HG03469 (cell line): ENCODE results near the gene TPD52L3.

Experiments
- ATAC-seq: cut with Tn5 transposase; IDR thresholded peaks from one replicate; pipeline ENCODE4 v1.9.1; 2021; ENCODE audit warnings: mild to moderate bottlenecking, moderate library complexity, moderate number of reproducible peaks; ENCODE audit not compliant: unreplicated experiment

The TPD52L3 gene

DNA sequence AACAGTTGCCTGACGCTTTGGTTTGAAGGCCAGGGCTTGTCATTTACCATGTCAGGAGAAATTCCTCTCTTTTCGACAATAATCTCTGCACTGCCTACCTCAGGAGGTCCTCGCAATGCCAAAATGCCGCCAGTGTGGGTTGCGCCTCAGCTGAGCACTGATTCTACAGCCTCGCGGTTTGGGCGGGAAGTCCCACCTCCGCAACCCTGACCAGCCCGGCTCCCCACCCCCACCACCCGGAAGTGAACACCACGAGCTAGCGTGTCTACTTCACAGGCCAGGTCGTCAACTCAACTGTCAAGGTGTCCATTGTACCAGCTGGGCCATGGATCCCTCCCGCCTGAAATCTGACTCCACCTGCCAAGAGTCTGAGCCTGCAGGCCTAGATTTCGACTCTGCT is at the start of gene TPD52L3:
TSS of gene TPD52L3 (plus strand) at position 273 of the 400 bp plus-strand sequence. CDS start 221 bp downstream, outside the sequence.
- no peak for ATAC-seq

DNA sequence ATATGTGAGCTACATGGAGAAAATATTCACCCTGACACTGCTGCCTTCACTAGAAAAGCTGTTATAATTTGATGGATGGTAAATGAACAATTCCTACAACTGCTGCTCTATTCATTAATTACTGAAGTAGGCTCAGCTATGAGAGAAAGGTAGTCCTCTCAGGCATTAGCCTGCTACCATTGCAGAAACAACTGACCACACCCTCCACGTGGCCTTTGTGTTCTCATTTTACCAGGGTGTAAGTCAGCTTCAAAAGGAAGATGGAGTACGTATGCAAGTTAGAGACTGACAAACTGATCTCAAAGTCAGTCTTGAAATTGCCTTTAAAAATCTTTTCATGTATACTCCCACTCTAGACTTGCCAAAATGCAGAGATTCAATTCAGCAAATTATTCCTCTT is 26.3 kb upstream of the TPD52L3 start:
- no peak for ATAC-seq

DNA sequence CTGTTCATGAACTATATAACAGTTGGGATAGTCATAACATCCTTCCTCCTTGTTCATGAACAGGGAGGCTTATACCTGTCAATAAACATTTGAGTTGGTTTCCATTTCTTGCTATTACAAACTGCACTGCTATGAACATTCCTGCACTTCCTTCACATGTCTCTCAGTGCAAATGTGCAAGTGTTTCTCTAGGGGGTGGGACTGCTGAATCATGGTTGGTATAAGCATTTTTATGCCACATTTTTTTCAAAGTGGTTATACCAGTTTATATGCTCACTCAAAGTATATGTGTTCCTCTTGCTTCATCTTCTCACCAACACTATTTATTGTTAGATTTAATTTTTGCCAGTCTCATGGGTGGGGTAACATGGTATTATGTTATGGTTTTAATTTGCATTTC is 25.8 kb upstream of the TPD52L3 start:
- ATAC-seq, result no peak

DNA sequence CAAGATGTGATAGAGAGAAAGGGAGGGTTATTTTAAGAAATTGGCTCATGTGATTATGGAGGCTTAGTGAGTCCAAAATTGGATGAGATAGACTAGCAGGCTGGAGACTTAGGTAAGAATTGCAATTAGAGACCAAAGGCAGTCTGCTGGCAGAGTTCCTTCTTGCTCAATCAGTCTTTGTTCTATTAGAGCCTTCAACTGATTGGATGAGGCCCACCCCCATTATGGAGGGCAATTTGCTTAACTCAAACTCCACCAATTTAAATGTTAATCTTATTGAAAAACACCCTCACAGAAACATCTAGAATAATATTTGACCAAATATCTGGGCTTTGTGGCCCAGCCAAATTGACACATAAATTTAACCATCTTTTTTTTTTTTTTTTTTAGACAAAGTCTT is 23.9 kb upstream of the TPD52L3 start:
- ATAC-seq, result no peak

DNA sequence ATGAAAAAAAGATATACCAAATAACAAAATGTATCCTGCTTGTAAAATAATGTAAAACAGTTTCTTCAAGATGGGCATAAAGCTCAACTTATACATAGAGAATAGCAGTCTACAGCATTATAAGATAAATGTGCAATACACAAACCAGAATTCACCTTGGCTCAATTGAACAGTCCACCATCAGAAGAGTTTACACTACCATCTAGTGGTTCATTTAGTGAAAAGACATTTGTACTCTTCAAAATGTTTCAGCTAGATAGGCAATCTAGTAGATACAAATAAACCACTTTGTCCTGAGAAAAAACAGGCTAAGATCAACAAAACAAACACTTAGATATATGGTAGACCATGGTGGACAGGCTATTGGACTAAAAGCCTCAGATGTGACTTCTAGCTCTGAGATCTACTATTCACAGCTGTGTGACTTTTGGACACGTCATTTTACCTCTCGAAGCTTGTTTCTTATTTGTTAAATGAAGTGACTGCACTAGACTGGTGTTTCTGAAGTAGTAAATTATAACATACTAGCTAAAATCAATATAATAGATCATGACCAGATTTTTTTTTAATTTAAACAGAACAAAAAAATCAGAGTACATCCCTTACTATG is 22.1 kb upstream of the TPD52L3 start:
- ATAC-seq, result no peak

DNA sequence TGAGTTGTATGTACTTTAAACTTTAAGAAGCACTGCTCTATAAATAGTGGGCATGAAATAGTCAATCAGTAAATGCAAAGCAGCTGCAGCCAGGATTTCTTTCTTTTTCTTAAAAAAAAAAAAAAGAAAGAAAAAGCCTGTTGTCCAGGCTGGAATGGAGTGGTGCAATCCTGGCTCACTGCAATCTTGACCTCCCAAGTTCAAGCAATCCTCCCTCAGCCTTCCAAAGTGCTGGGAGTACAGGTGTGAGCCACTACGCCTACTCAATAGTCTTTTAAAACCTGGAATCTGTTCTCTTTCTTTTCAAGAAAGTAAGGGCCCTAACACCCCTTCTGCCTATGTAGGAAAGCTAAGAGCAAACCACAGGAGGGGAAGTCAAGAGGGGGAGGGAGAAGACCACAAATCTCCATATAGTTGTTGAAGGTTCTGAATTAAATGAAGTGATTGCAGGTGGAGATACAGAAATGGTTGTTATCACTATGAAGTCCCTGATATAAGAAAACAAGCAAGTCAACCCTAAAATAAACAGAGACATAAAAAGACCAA is 20.6 kb upstream of the TPD52L3 start:
- no peak for ATAC-seq

DNA sequence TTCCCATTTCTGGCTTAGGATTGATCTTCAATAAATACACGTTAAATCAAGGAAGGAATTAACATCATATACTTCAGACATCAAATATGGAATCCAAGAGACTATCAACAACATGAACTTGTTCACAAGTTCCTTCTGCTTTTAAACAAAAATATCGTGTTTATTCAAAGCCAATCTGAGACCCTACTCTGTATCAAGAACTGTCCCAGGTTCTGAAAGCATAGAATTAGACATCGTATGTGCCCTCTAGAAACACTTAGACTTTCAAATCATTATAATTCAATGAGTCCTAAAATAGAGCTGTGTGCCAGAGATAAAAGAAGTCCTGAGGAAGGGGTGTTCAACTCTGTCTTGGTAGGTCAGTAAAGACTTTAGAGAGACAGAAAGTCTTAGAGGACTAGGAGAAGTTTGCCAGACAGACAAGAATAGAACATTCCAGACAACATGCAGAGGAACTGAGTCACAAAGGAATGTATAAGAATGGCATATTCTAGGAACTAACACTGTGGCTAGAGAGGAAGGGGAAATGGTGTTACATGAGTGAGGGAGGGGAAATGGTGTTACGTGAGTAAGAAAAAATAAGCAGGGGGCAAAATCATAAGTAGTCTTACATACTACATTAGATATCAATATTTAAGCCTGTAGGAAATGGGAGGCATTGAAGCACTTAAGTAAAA is 2.9 kb downstream of the TPD52L3 start:
- ATAC-seq, result no peak

DNA sequence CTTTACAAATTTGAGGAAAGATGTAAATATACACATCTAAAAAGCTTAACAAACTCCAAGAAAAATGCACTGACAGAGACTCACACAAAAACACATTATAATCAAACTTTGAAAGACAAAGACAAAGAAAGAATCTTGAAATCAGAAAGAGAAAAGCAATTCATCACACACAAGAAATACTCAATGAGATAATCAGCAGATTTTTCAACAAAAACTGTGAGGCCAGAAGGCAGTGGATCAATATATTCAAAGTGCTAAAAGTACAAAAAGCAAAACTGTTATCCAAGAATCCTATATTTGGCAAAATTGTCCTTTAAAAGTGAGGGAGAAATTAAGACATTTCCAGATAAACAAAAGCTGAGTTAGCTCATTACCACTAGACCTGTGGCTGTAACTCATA is 6.1 kb downstream of the TPD52L3 start:
- no peak for ATAC-seq

DNA sequence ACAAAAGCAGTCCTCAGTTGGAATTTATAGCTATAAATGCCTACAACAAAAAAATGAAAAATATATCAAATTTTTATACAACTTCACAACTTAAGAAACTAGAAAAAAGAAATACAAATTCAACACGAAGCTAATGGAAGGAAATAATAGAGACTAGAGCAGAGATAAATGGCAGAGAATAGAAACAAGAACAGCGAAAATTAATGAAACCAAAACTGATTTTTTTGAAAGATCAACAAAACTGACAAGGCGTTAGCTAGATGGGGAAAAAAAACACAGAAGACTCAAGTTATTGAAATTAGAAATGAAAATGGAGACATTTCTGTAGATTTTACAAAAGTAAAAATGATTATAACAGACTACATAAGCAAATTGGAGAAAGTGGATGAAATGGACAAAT is 20.6 kb downstream of the TPD52L3 start:
- no peak for ATAC-seq

DNA sequence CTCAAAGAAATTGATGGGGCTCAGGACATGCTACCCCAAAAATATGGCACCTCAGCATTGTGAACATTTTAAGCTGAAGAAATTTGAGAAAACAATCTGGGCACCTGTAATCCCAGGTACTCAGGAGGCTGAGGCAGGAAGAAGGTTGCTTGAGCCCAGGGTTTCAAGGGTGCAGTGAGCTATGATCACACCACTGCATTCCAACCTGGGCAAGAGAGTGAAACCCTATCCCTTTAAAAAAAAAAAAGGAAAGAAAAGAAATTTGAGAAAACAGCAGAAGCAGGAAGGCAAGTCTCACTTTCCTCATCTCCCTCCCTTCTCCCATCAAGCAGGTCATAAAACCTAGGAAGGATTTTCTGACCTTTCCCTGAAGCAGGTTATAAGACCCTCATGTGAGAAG is 23.6 kb downstream of the TPD52L3 start:
- no peak for ATAC-seq

DNA sequence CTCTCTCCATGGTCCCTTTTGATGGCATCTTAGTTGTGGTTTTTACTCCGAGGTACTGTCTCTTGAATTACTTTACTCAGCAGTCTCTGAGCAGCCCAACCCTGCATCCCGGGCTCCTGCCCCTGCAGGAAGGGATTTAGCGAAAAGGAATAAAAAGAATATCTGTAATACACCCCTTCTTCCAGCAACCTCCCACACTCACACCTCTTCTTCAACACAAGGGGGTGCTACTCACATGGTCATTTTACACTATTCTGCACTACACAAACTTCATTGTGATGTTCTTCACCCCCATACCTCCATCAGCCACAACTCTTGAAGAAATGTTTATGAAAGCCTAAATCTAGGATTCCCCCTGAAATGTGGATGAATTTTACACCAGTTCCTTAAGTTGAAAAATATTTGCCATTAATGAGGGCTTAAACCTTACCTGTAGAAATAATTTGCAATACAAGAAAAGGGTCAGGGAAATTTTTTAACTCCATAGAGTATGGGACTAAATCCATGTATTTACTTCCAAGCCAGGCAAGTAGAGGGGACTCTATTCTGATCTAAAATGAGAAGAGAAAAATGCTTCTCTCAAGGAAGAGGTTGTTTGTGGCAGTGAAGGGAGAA is 26.0 kb downstream of the TPD52L3 start:
- peak; percentile 59 for ATAC-seq

DNA sequence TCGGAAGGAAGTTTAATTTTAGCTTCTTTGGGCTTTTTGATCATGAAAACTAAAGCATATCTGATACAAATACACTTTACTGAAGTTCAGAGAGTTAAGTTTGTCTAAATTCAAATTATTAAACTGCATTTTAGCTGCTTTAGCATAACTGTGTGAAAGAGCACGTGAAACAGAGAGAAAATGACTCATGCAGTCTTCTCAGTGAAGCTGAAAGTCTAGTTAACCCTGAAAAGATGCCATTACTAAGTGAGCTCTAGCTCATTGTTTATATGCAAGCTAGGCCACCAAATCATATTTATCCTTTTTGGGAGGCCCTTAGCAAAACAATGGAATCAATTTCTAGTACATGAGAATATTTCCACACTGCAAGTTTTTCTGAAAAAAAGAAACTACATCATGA is 27.6 kb downstream of the TPD52L3 start:
- peak; percentile 42 for ATAC-seq

DNA sequence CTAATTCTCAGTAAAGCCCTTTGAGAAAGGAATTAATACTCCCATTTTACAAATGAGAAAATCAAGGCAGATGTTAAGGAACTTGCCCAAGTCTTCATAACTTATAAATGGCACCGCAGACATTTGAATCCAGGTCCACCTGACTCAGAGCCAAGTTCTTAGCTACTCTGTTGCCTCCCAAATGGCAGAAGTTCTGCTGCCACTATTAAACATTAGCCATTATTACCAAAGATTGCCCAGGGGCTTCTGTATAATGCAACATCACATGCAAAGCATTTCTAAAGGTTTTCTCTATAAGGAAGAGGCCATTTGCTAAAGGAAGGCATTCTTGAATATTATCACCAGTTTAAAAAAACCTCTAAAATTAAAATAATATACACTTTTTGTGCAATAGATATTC is 28.3 kb downstream of the TPD52L3 start:
- ATAC-seq, result no peak

DNA sequence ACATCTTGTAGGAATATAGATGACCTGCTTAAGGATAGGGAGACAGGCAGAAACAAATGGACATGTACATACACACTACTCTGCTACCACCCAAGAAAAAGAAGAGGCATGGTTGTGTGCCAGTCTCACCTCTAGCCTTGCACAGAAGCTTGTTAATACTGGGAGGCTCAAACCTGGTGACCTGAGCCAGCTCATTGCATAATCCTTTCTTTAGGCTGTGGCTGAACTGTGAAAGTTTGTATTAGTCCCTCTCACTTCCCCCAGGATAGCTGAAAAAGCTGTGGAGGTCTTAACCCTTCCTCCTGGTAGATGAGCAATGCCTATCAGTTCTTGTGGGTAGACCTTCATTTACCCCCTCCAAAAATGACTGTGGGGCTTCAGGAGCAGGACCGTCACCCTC is 28.7 kb downstream of the TPD52L3 start:
- no peak for ATAC-seq

DNA sequence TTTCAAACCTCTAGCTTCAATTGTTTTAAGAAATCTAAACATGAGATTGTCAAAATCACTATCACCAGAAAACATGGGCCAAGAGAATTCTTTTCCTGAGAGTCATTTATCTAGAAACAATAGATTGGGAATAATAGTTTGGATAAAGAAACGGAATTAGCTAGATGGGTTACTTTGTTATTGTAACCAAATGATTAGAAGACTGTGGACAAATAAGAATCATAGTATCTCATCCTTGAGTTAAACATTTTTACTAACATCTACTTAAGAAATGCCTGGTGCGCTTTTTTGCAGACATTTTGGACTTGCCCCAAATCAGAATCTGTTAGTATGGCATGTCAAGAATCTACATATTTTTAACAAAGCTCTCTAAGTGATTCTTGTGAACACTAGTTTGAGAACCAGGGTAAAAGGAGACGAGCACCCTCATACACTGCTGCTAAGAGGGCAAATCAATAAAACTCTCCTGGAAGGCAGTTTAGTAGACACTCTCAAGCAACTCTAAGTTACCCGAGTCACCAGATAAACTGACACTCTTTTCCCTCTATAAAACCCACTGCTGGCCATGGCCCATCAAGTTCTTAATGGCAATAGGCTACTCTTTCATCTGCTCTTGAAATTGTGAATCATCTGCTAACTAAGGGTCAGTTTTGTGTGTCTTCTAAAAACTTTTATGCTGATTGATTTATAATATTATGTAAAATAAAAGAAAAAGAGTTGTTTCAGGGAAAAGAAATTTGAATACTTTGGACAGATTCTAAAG is 39.1 kb downstream of the TPD52L3 start:
- no peak for ATAC-seq

DNA sequence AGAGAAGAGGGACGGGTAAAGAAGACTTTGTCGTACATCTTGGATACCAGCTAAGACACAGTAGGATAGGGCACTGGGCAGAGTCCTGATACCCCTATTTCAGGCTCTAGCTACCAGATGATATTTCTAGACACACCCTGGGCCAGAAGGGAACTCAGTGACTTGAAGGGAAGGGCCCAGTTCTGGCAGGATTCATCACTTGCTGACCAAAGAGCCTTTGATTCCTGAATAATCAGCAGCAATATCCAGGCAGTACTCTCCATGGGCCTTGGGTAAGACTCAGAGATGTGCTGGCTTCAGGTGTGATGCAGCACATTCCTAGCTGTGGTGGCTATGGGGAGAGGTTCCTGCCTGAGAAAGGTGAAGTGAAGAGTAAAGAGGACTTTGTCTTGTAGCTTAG is 40.7 kb downstream of the TPD52L3 start:
- no peak for ATAC-seq
